Naive thymus-derived CD4-positive, alpha-beta T cell (primary cell): ENCODE measurements around the gene RHBDD3. TPM values are rescaled to one million over a fixed set of nuclear protein-coding genes. Genes with fewer than 3 reads are reported as not detected.
A peak's percentile ranks its signal among the peaks of the same experiment; 100 is the strongest.
"Not testable (repeated sequence)": the region's sequence is repeated elsewhere in the genome, so short reads cannot be mapped to it uniquely, and the experiment has no call there.

Experiments
- ATAC-seq: fragments of 150-1000 bp; cut with Tn5 transposase; 2 replicates; pipeline ENCODE4 v1.10.0; 2021; ENCODE audit warnings: mild to moderate bottlenecking, moderate library complexity
- CTCF ChIA-PET: fragments of 350-600 bp; sonication (Branson Sonifier 250); formaldehyde crosslinking; loops from one replicate; lab custom pipeline; 2021; ENCODE audit warnings: antibody characterized with exemption; lab: Charles Lee
- POLR2A ChIA-PET: fragments of 350-600 bp; sonication (Branson Sonifier 250); formaldehyde crosslinking; loops from one replicate; lab custom pipeline; 2021; ENCODE audit warnings: antibody characterized with exemption, inconsistent platforms; lab: Charles Lee
- DNase-seq, 9 donors: peaks; one replicate each; pipeline versions ENCODE4 v3.0.0 to v3.0.0-alpha.2; 2020 to 2022; ENCODE audit warnings: mixed read lengths in 1 of 9
- H3K27ac ChIP-seq: one replicate; pipeline ENCODE4 v1.7.0; 2013; ENCODE audit warnings: mild to moderate bottlenecking, low read depth, low read length, moderate library complexity
- H3K27me3 ChIP-seq, 2 donors: one replicate each; pipeline ENCODE4 v1.7.0; 2013; ENCODE audit warnings: low read length in 2 of 2, mild to moderate bottlenecking in 2 of 2, moderate library complexity in 2 of 2; ENCODE audit not compliant: control insufficient read depth in 2 of 2, insufficient read depth in 2 of 2
- H3K36me3 ChIP-seq, 3 experiments: 1 replicate in 2 of 3; 2 replicates in 1 of 3; pipeline ENCODE4 v1.7.0; 2013; ENCODE audit warnings: low read length in 3 of 3, mild to moderate bottlenecking in 3 of 3, moderate library complexity in 1 of 3; ENCODE audit not compliant: insufficient read depth in 3 of 3, control insufficient read depth in 2 of 3
- H3K4me1 ChIP-seq, 2 donors: one replicate each; pipeline ENCODE4 v1.7.0; 2013; ENCODE audit warnings: low read length in 2 of 2, mild to moderate bottlenecking in 2 of 2, moderate library complexity in 1 of 2; ENCODE audit not compliant: control insufficient read depth in 2 of 2, insufficient read depth in 2 of 2
- H3K4me3 ChIP-seq: 2 replicates; pipeline ENCODE4 v1.7.0; 2013; ENCODE audit warnings: mild to moderate bottlenecking, low read length
- H3K9me3 ChIP-seq, 3 experiments: 1 replicate in 2 of 3; 2 replicates in 1 of 3; pipeline ENCODE4 v1.7.0; 2013; ENCODE audit warnings: low read length in 3 of 3; ENCODE audit not compliant: control insufficient read depth in 2 of 3
- H3K27ac Mint-ChIP-seq, 9 donors: one replicate each; pipeline ENCODE4 v1.8.0; 2020 to 2022; ENCODE audit warnings: mixed read lengths in 9 of 9, mild to moderate bottlenecking in 8 of 9, moderate library complexity in 5 of 9, inconsistent platforms in 2 of 9
- H3K27me3 Mint-ChIP-seq, 5 donors: one replicate each; pipeline ENCODE4 v1.8.0; 2021 to 2022; ENCODE audit warnings: mixed read lengths in 5 of 5, mild to moderate bottlenecking in 1 of 5
- H3K36me3 Mint-ChIP-seq, 5 donors: one replicate each; pipeline ENCODE4 v1.8.0; 2020 to 2022; ENCODE audit warnings: mixed read lengths in 5 of 5, mild to moderate bottlenecking in 3 of 5, inconsistent platforms in 1 of 5
- H3K4me1 Mint-ChIP-seq, 7 donors: one replicate each; pipeline ENCODE4 v1.8.0; 2020 to 2022; ENCODE audit warnings: mixed read lengths in 7 of 7, mild to moderate bottlenecking in 3 of 7, inconsistent platforms in 1 of 7
- H3K4me3 Mint-ChIP-seq, 10 donors: one replicate each; pipeline ENCODE4 v1.8.0; 2020 to 2022; ENCODE audit warnings: mild to moderate bottlenecking in 10 of 10, mixed read lengths in 10 of 10, moderate library complexity in 6 of 10, inconsistent platforms in 2 of 10
- H3K9me3 Mint-ChIP-seq, 11 donors: one replicate each; pipeline ENCODE4 v1.8.0; 2020 to 2022; ENCODE audit warnings: mixed read lengths in 11 of 11, mild to moderate bottlenecking in 4 of 11, inconsistent platforms in 1 of 11, moderate library complexity in 1 of 11
- intact Hi-C, 2 donors: fragments of 100-400 bp; cut with micrococcal nuclease; formaldehyde crosslinking; loops; one replicate each; pipeline ENCODE4 v1.15.1; 2023
- polyA plus RNA-seq, 2 donors: library from polyadenylated mRNA; unstranded; fragments of 300-500 nt; fragmentation: Illumina TruSeq; gene quantifications; one replicate each; pipeline ENCODE4 v1.2.3, GENCODE V29; 2021
- total RNA-seq, 6 experiments: library from RNA in 5 of 6; stranded (reverse) in 5 of 6; gene quantifications; 1 replicate in 5 of 6; 2 replicates in 1 of 6; pipeline ENCODE4 v1.2.3 and lab custom pipeline; 2021 to 2026

RHBDD3 gene
- total and polyA plus RNA-seq, 7 experiments from 2014 or later = 8.1 to 39.4 (median 14.2) TPM

DNA sequence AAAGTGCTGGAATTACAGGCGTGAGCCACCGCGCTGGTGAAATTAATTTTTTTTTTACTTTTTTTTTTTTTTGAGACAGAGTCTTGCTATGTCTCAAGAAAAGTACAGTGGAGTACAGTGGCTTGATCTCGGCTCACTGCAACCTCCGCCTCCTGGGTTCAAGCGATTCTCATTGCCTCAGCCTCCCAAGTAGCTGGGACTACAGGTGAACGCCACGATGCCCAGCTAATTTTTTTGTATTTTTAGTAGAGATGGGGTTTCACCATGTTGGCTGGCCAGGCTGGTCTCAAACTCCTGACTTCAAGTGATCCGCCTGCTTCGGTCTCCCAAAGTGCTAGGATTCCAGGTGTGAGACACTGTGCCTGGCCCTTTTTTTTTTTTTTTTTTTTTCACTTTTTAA lies 19.9 kb downstream of the RHBDD3 start:
- H3K4me3 Mint-ChIP-seq, H3K9me3 ChIP-seq, H3K27ac Mint-ChIP-seq, H3K4me3 ChIP-seq, H3K4me1 Mint-ChIP-seq, H3K36me3 ChIP-seq, H3K36me3 Mint-ChIP-seq, H3K4me1 ChIP-seq, H3K9me3 Mint-ChIP-seq, H3K27ac ChIP-seq, H3K27me3 ChIP-seq, CTCF ChIA-PET, ATAC-seq, DNase-seq, intact Hi-C loops: not testable (repeated sequence)
- POLR2A ChIA-PET = interaction anchor here (0.6 kb wide), 1 partner anchor 16 kb away, joined by 4 read pairs; no protein-coding TSS in a partner anchor
- H3K27me3 Mint-ChIP-seq = peaks cover 5 to 12% (median 9%) of the 10 kb centered on the region in 5 donors

DNA sequence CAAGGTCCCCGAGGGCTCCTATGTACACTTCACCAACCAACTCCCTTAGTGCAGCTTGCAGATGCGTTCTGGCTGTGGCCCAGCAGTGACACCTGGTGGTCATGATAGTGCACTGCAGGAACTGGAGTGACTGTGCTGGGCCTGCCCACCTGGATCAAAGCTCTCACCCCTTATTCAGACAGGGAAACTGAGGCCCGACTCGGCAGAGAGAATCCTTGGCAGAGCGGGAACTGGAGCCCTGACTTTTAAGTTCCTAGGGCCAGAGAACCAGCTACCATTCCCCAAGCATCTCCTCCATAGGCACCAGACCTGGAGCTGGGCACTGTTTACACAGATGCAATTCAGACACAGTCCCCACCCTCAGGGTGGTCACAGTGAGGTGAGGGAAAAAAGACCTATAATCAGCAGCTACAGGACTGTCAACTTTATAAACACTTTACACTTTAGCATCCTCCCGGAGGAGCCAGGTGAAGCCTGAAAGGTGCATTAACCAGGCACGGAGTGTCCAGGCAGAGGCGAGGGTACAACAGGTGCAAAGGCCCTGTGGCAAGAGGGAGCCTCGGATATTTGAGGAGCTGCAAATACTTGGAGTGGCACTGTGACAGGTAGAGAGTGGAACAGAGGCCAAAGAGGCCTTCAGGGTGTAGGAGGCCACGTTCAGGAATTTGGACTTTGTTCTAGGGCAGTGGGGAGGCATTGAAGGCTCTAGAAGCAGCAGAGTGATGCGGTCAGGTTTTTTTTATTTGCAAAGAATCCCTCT lies 22.0 kb downstream of the RHBDD3 start:
- ChIA-PET CTCF (interaction anchor here (0.9 to 1.6 kb wide), 7 partner anchors 9 to 645 kb away, joined by 3 to 8 read pairs (median 3); no protein-coding TSS in a partner anchor), POLR2A (no interaction called here)
- H3K27ac Mint-ChIP-seq = peak overlapping the region in 1 of 9 donors; percentile 58
- H3K4me3 Mint-ChIP-seq = no peak overlapping the region
- peak; percentile 31 to 68 (median 58) for DNase-seq
- intact Hi-C loops = loop anchor here (1.0 to 2.0 kb wide), 5 partner anchors 92 to 645 kb away; no protein-coding TSS in a partner anchor
- Histone ChIP-seq H3K27me3 (no peaks in the 10 kb centered on the region), H3K4me3 (no peak overlapping the region), H3K4me1 (no peaks in the 10 kb centered on the region), H3K27ac (no peak overlapping the region), H3K36me3 (no peaks in the 10 kb centered on the region), H3K9me3 (no peaks in the 10 kb centered on the region)
- H3K4me1 Mint-ChIP-seq = peaks cover 0 to 4% (median 0%) of the 10 kb centered on the region in 7 donors
- peaks cover 0 to 3% (median 0%) of the 10 kb centered on the region in 5 donors for H3K36me3 Mint-ChIP-seq
- H3K9me3 Mint-ChIP-seq = peaks cover 0 to 26% (median 8%) of the 10 kb centered on the region in 11 donors
- peaks cover 5 to 23% (median 10%) of the 10 kb centered on the region in 5 donors for H3K27me3 Mint-ChIP-seq
- peak; percentile 95 for ATAC-seq

- H3K4me3 Mint-ChIP-seq = no peak overlapping the region
- H3K27me3 Mint-ChIP-seq = peaks cover 5 to 28% (median 10%) of the 10 kb centered on the region in 5 donors
- ChIA-PET CTCF (interaction anchor here (0.7 to 1.6 kb wide), 8 partner anchors 8 to 1088 kb away, joined by 3 to 8 read pairs (median 3); no protein-coding TSS in a partner anchor), POLR2A (no interaction called here)
- DNase-seq = no peak
- Histone ChIP-seq H3K4me1 (no peaks in the 10 kb centered on the region), H3K4me3 (no peak overlapping the region), H3K9me3 (no peaks in the 10 kb centered on the region), H3K36me3 (no peaks in the 10 kb centered on the region), H3K27ac (no peak overlapping the region), H3K27me3 (no peaks in the 10 kb centered on the region)
- peaks cover 0 to 3% (median 0%) of the 10 kb centered on the region in 5 donors for H3K36me3 Mint-ChIP-seq
- intact Hi-C loops = loop anchor here (1.0 to 2.0 kb wide), 5 partner anchors 91 to 644 kb away; no protein-coding TSS in a partner anchor
- H3K4me1 Mint-ChIP-seq = peaks cover 0 to 4% (median 0%) of the 10 kb centered on the region in 7 donors
- H3K27ac Mint-ChIP-seq = no peak overlapping the region
- ATAC-seq = no peak
- H3K9me3 Mint-ChIP-seq = peaks cover 0 to 34% (median 9%) of the 10 kb centered on the region in 11 donors
Measured at GRCh38 chr22:29244785-29245625, 22.8 kb downstream of the RHBDD3 start.

DNA sequence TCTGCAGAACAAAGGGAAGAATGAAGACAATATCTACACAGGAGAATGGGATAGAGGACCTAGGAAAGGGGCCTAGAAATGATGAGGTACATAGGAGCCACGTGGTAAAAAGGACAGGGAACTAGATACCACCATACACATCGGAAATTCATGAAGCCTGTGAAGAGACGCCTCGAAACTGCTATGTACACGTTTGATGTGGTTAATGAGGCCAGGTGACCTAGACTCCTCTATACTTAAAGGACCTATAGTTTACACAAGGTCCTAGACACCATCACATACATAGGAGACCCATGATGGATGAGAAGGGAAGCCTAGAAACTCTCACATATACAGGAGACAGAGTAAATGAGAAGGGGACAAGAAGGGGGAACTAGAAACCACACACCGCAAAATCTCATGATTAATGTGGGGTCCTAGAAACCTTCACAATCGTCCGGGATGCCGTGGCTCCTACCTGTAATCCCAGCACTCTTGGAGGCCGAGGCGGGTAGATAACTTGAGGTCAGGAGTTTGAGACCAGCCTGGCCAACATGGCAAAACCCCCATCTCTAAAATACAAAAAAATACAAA lies 23.8 kb downstream of the RHBDD3 start:
- ATAC-seq (no peak), DNase-seq (no peak)
- Histone ChIP-seq H3K4me3 (no peak overlapping the region), H3K27me3 (no peaks in the 10 kb centered on the region), H3K4me1 (no peaks in the 10 kb centered on the region), H3K27ac (no peak overlapping the region), H3K36me3 (no peaks in the 10 kb centered on the region), H3K9me3 (no peaks in the 10 kb centered on the region)
- H3K9me3 Mint-ChIP-seq = peaks cover 3 to 42% (median 18%) of the 10 kb centered on the region in 11 donors
- CTCF ChIA-PET = interaction anchor here (0.6 to 0.7 kb wide), 2 partner anchors 660 to 1089 kb away, joined by 3 to 5 read pairs; no protein-coding TSS in a partner anchor
- no peak overlapping the region for H3K27ac Mint-ChIP-seq
- H3K4me1 Mint-ChIP-seq = peaks cover 0 to 4% (median 0%) of the 10 kb centered on the region in 7 donors
- POLR2A ChIA-PET = no interaction called here
- no peak overlapping the region for H3K4me3 Mint-ChIP-seq
- peaks cover 6 to 34% (median 10%) of the 10 kb centered on the region in 5 donors for H3K27me3 Mint-ChIP-seq
- intact Hi-C loops = loop anchor here (2.0 kb wide), 2 partner anchors 453 to 643 kb away; no protein-coding TSS in a partner anchor
- peaks cover under 1 to 8% (median 1%) of the 10 kb centered on the region in 5 donors for H3K36me3 Mint-ChIP-seq

DNA sequence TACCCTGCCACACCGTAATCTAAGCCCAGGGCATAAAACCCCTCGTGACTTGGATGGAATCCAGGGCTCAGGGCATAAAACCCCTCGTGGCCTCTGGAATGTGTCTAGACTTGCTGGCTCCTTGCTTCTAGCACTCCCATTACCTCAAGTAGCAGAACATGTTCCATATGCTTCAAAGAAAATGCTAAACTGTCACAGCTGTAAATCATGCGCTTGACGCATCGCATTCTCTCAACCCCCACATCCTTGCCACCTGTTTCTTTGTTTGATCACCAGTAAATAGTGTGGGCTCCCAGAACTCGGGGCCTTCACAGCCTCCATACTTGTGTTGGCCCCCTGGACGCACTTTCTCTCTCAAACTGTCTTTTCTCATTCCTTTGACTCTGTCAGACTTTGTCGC lies 27.3 kb downstream of the RHBDD3 start:
- Mint-ChIP-seq H3K27me3 (peaks cover 9 to 37% (median 10%) of the 10 kb centered on the region in 5 donors), H3K36me3 (peaks cover 1 to 12% (median 3%) of the 10 kb centered on the region in 5 donors), H3K9me3 (peaks cover 3 to 46% (median 23%) of the 10 kb centered on the region in 11 donors)
- H3K4me1 ChIP-seq, H3K27ac ChIP-seq, H3K4me3 Mint-ChIP-seq, H3K4me1 Mint-ChIP-seq, H3K36me3 ChIP-seq, H3K9me3 ChIP-seq, H3K27ac Mint-ChIP-seq, DNase-seq, ATAC-seq, H3K4me3 ChIP-seq, intact Hi-C loops, POLR2A ChIA-PET, H3K27me3 ChIP-seq: not testable (repeated sequence)
- CTCF ChIA-PET = interaction anchor here (0.7 kb wide), 1 partner anchor 190 kb away, joined by 3 read pairs; no protein-coding TSS in a partner anchor

DNA sequence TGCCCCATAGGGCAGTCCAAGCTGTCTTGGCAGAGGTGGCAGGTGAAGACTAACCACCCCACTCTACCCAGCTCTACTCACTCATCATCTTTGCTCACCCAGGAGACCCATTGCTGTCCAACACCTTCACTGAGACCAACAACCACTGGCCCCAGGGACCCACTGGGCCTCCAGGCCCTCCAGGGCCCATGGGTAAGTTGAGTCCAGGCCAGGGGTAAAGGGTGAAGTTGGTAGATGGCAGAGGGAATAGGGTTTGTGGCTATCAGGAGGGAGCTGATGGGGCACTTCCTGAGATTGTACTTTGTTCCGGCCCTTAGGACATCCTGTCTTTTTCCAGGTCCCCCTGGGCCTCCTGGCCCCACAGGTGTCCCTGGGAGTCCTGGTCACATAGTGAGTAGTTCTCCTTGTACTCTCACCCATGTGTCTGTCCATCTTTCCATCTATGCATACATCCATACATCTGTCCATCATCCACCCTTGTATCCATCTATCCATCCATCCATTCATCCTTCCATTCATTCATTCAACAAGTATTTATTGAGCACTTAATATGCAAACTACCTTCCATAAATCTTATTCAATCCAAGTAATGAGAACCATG lies 34.4 kb downstream of the RHBDD3 start:
- Histone ChIP-seq H3K9me3 (peaks cover 0 to 3% (median 0%) of the 10 kb centered on the region in 3 experiments), H3K36me3 (no peaks in the 10 kb centered on the region), H3K27me3 (no peaks in the 10 kb centered on the region), H3K27ac (no peak overlapping the region), H3K4me3 (no peak overlapping the region), H3K4me1 (no peaks in the 10 kb centered on the region)
- no peak overlapping the region for H3K4me3 Mint-ChIP-seq
- H3K36me3 Mint-ChIP-seq = peaks cover 0 to 5% (median 4%) of the 10 kb centered on the region in 5 donors
- CTCF ChIA-PET = no interaction called here
- intact Hi-C loops = no loop called here
- no peak for ATAC-seq
- H3K9me3 Mint-ChIP-seq = peaks cover 0 to 9% (median 2%) of the 10 kb centered on the region in 11 donors
- POLR2A ChIA-PET = no interaction called here
- H3K4me1 Mint-ChIP-seq = no peaks in the 10 kb centered on the region
- DNase-seq = no peak
- H3K27me3 Mint-ChIP-seq = no peaks in the 10 kb centered on the region
- H3K27ac Mint-ChIP-seq = no peak overlapping the region
